Pancreas (tissue), 10 donors: Measurements from ENCODE around the gene CGA. TPM values are rescaled to one million over a fixed set of nuclear protein-coding genes. Genes with fewer than 3 reads are reported as not detected.

Experiments used
- ATAC-seq, 4 donors: fragments of 200-7000 bp; cut with Tn5 transposase; one replicate each; pipeline versions ENCODE4 v1.8.0 to v1.9.1; 2020; ENCODE audit warnings: mild to moderate bottlenecking in 4 of 4, moderate library complexity in 4 of 4
- DNase-seq, 6 donors: peaks; one replicate each; pipeline ENCODE4 v3.0.0-alpha.2; 2020
- FAIRE-seq: peaks from 2 replicates; lab custom pipeline; 2012; peaks lifted over from hg19 to GRCh38; lab: Jason Lieb, UNC
- H3K27ac ChIP-seq, 4 donors: fragments of 200-600 bp; sonication (generic); 1 replicate in 3 of 4; 2 replicates in 1 of 4; pipeline versions ENCODE4 v1.5.0 to v1.8.0; 2020
- H3K27me3 ChIP-seq, 4 donors: fragments of 200-600 bp; one replicate each; pipeline ENCODE4 v1.8.0; 2021
- H3K36me3 ChIP-seq, 3 donors: fragments of 200-600 bp; sonication (generic) in 1 of 3; one replicate each; pipeline versions ENCODE4 v1.5.0 to v1.8.0; 2020 to 2021
- H3K4me1 ChIP-seq, 3 donors: fragments of 200-600 bp; one replicate each; pipeline ENCODE4 v1.8.0; 2021
- H3K4me3 ChIP-seq, 4 donors: fragments of 200-600 bp; sonication (generic) in 2 of 4; one replicate each; pipeline versions ENCODE4 v1.5.0 to v1.8.0; 2020 to 2021
- H3K9me3 ChIP-seq, 4 donors: fragments of 200-600 bp; one replicate each; pipeline ENCODE4 v1.8.0; 2021
- CTCF ChIP-seq, 4 donors: fragments of 200-600 bp; sonication (generic) in 3 of 4; IDR thresholded peaks; one replicate each; pipeline versions ENCODE4 v1.5.0 to v1.8.0; 2021; ENCODE audit warnings: antibody characterized with exemption in 4 of 4
- WGBS, 2 donors: extraction: QIAGEN DNeasy Blood & Tissue Kit; methylation state at CpG; one replicate each; pipeline ENCODE4 v1.1.7; 2013; 5-methylcytosine and 5-hydroxymethylcytosine counted together
- intact Hi-C, 3 donors: fragments of 100-400 bp; cut with DNase I; formaldehyde crosslinking; loops; one replicate each; pipeline versions ENCODE4 v1.11.1 to v1.14.2; 2022
- polyA plus RNA-seq, 2 donors: library from polyadenylated mRNA; stranded (reverse); fragments of 200-250 nt; gene quantifications; one replicate each; pipeline ENCODE4 v1.2.3, GENCODE V29; 2013
- total RNA-seq, 6 donors: library from RNA; stranded (reverse); fragmentation: NEBNext Ultra II Directional in 4 of 6; extraction: Animal tissue kit (Norgen Biotek cat#: 25700) in 4 of 6; gene quantifications; one replicate each; pipeline versions ENCODE4 v1.2.1 to v1.2.4, GENCODE V29; 2021 to 2023
- donor health status: healthy with polysubstance abuse.
- donor health status: DM: no; HTN: no; CAD: no; lungs with moderate emphysema.
- donor health status: DM: no; HTN: no; CAD: no.
- donor health status: control.
- donor health status: control.
- donor health status: Bipolar disorder and iron deficiency.
- donor health status: DM: yes; HTN: yes; CAD: no.
- donor health status: DM: no; HTN: no; CAD: no.
- donor health status: DM: no; HTN: no; CAD: no.
- donor health status: DM: yes; HTN: yes; CAD: no.

The CGA gene
- total and polyA plus RNA-seq, 8 donors, result 0.16 TPM; not detected in 7

GRCh38 chr6:87115402-87116135, 20.7 kb upstream of the CGA start:
- no peak for FAIRE-seq
- intact Hi-C loops, result no loop called here
- 86% methylated on average over 2 of the region's 2 CpGs for WGBS, 2 donors
- H3K4me3 ChIP-seq, result no peak overlapping the region
- DNase-seq, result no peak
- no peaks in the 10 kb centered on the region for H3K9me3 ChIP-seq
- no peak for TF ChIP-seq CTCF (IDR thresholded peaks at IDR 0.05)
- no peaks in the 10 kb centered on the region for H3K4me1 ChIP-seq
- ATAC-seq, result no peak
- H3K36me3 ChIP-seq, result no peaks in the 10 kb centered on the region
- H3K27ac ChIP-seq, result no peak overlapping the region
- no peaks in the 10 kb centered on the region for H3K27me3 ChIP-seq

GRCh38 chr6:87110636-87111035, 15.7 kb upstream of the CGA start:
- Histone ChIP-seq H3K4me3 (no peak overlapping the region), H3K4me1 (no peaks in the 10 kb centered on the region), H3K27ac (no peak overlapping the region), H3K27me3 (no peaks in the 10 kb centered on the region), H3K9me3 (no peaks in the 10 kb centered on the region), H3K36me3 (no peaks in the 10 kb centered on the region)
- FAIRE-seq, result no peak
- 96 to 100% methylated on average over 1 of the region's 1 CpG for WGBS, 2 donors
- intact Hi-C loops, result no loop called here
- DNase-seq, result no peak
- no peak for TF ChIP-seq CTCF (IDR thresholded peaks at IDR 0.05)
- ATAC-seq, result no peak

GRCh38 chr6:87105823-87106222, 10.9 kb upstream of the CGA start:
- intact Hi-C loops, result no loop called here
- Histone ChIP-seq H3K27ac (no peak overlapping the region), H3K36me3 (no peaks in the 10 kb centered on the region), H3K4me1 (no peaks in the 10 kb centered on the region), H3K4me3 (no peak overlapping the region), H3K9me3 (no peaks in the 10 kb centered on the region), H3K27me3 (no peaks in the 10 kb centered on the region)
- ATAC-seq (no peak), DNase-seq (no peak), FAIRE-seq (no peak)
- no peak for TF ChIP-seq CTCF (IDR thresholded peaks at IDR 0.05)

- Histone ChIP-seq H3K27me3 (no peaks in the 10 kb centered on the region), H3K9me3 (no peaks in the 10 kb centered on the region), H3K4me3 (no peak overlapping the region), H3K36me3 (no peaks in the 10 kb centered on the region), H3K4me1 (peaks cover 0 to 3% (median under 1%) of the 10 kb centered on the region in 3 donors), H3K27ac (no peak overlapping the region)
- 76 to 83% methylated on average over 4 of the region's 4 CpGs for WGBS, 2 donors
- DNase-seq (no peak), ATAC-seq (no peak), FAIRE-seq (no peak)
- TF ChIP-seq CTCF (IDR thresholded peaks at IDR 0.05), result no peak
- intact Hi-C loops, result no loop called here
Observed at GRCh38 chr6:87104667-87105066, 9.8 kb upstream of the CGA start.

GRCh38 chr6:87103977-87104601, 9.2 kb upstream of the CGA start:
- no peak overlapping the region for H3K27ac ChIP-seq
- 89 to 92% methylated on average over 4 of the region's 4 CpGs for WGBS, 2 donors
- ATAC-seq (no peak), FAIRE-seq (no peak), DNase-seq (no peak)
- H3K9me3 ChIP-seq, result no peaks in the 10 kb centered on the region
- intact Hi-C loops, result no loop called here
- no peak for TF ChIP-seq CTCF (IDR thresholded peaks at IDR 0.05)
- H3K4me1 ChIP-seq, result peaks cover 3 to 9% (median 5%) of the 10 kb centered on the region in 3 donors
- no peaks in the 10 kb centered on the region for H3K27me3 ChIP-seq
- no peaks in the 10 kb centered on the region for H3K36me3 ChIP-seq
- H3K4me3 ChIP-seq, result no peak overlapping the region
